Purkinje cell (primary cell): Measurements from ENCODE around the gene TMEM100. TPM values are rescaled to one million over a fixed set of nuclear protein-coding genes. Genes with fewer than 3 reads are reported as not detected.

Experiments
- polyA plus RNA-seq: library from polyadenylated mRNA; unstranded; fragments of >200 nt; fragmentation: Nextera tagmentation; gene quantifications from 2 replicates; pipeline ENCODE4 v1.2.1, GENCODE V29; 2014

Gene TMEM100, protein sequence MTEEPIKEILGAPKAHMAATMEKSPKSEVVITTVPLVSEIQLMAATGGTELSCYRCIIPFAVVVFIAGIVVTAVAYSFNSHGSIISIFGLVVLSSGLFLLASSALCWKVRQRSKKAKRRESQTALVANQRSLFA
- polyA plus RNA-seq = 0.19 TPM in 1 of 2 replicates, not detected in the other

DNA sequence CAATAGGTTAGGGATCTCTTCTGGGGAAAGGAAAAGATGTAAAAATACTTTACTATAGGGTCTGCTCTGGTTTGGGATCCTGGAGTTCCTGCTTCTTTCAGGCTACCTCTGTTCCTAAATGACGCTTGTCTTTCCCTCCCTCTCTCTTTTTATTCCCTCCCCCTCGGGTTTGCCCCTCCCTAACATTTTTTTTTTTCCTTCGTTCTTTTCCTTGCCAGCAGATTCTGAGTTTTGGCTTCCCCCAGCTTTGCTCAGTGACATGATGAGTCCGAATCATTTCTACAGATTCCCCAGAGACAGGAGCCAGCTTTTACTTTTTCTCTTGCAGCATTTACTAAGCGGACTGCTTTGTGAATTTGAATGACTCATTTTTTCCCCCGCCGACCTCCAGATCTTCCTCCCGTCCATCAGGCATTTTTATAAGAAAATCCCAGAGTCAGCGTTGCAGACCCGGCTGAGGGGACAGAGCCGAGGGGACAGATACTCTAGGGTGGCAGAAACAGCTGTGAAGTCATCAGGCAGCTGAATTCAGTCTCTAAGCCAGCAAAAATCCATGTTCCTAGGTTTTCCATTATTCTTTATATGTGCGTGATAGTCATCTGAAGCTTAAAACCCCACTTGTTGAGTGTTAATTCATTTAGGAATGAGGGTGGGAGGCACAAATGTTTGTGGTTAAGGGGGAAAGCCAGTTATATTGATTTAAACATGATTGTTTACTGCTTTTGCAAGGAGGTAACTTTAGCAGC, at the start of gene TMEM100:
TSS of gene TMEM100 (minus strand) at position 123 of the 746 bp plus-strand sequence. CDS start 1,794 bp downstream, outside the sequence.

GRCh38 chr17:55750750-55751657, 28.3 kb upstream of the TMEM100 start, which contains the start of gene PCTP:
Gene PCTP, plus strand, starts transcription at chr17:55751051. Its CDS starts 53 bp downstream, at chr17:55751104.

Other genes with a start within 250 kb of the TMEM100 start
- gene SMIM36, start 211.4 kb downstream of the TMEM100 start, polyA plus RNA-seq = not detected in 2 replicates
- 2.1 and 3.5 TPM in 2 replicates for gene PCTP, start 28.2 kb upstream of the TMEM100 start, polyA plus RNA-seq